Lung (tissue), 12 donors: ENCODE results near the gene EFCAB9. TPM values are rescaled to one million over a fixed set of nuclear protein-coding genes. Genes with fewer than 3 reads are reported as not detected.

ENCODE experiments used
- ATAC-seq: fragments of 200-7000 bp; cut with Tn5 transposase; one replicate; pipeline ENCODE4 v1.9.1; 2020; ENCODE audit warnings: moderate number of reproducible peaks; ENCODE audit not compliant: insufficient read depth, low FRiP score
- DNase-seq, 3 donors: peaks; one replicate each; pipeline ENCODE4 v3.0.0-alpha.2; 2013 to 2017
- H3K27ac ChIP-seq, 2 donors: one replicate each; pipeline ENCODE4 v1.5.1; 2013; ENCODE audit warnings: mild to moderate bottlenecking in 2 of 2, moderate library complexity in 2 of 2, control low read depth in 1 of 2, inconsistent platforms in 1 of 2, low read depth in 1 of 2, low read length in 1 of 2
- H3K27me3 ChIP-seq, 3 donors: one replicate each; pipeline ENCODE4 v1.5.1; 2013; ENCODE audit warnings: low read length in 2 of 3; ENCODE audit not compliant: control insufficient read depth in 3 of 3, insufficient read depth in 3 of 3
- H3K36me3 ChIP-seq, 4 donors: one replicate each; pipeline ENCODE4 v1.5.1; 2013; ENCODE audit warnings: low read length in 4 of 4, mild to moderate bottlenecking in 1 of 4, moderate library complexity in 1 of 4; ENCODE audit not compliant: control insufficient read depth in 4 of 4, insufficient read depth in 4 of 4
- H3K4me1 ChIP-seq, 5 donors: one replicate each; pipeline ENCODE4 v1.5.1; 2013; ENCODE audit warnings: low read length in 5 of 5, mild to moderate bottlenecking in 2 of 5, moderate library complexity in 1 of 5; ENCODE audit not compliant: control insufficient read depth in 5 of 5, insufficient read depth in 5 of 5
- H3K4me3 ChIP-seq: one replicate; pipeline ENCODE4 v1.5.1; 2013; ENCODE audit warnings: mild to moderate bottlenecking, control low read depth, moderate library complexity
- H3K9ac ChIP-seq, 2 donors: one replicate each; pipeline ENCODE4 v1.5.1; 2013; ENCODE audit warnings: low read length in 2 of 2, control low read depth in 1 of 2; ENCODE audit not compliant: insufficient read depth in 1 of 2
- H3K9me3 ChIP-seq, 4 donors: one replicate each; pipeline ENCODE4 v1.5.1; 2013; ENCODE audit warnings: low read length in 3 of 4, mild to moderate bottlenecking in 1 of 4, moderate library complexity in 1 of 4; ENCODE audit not compliant: control insufficient read depth in 4 of 4, insufficient read depth in 3 of 4
- WGBS, 2 donors: extraction: QIAGEN DNeasy Blood & Tissue Kit; methylation state at CpG; one replicate each; pipeline ENCODE4 v1.1.7; 2013; 5-methylcytosine and 5-hydroxymethylcytosine counted together
- polyA plus RNA-seq, 2 donors: library from polyadenylated mRNA; stranded (reverse); fragments of 200-250 nt; gene quantifications; one replicate each; pipeline ENCODE4 v1.2.1, GENCODE V29; 2013
- total RNA-seq, 2 donors: library from RNA; depleted of rRNA in 1 of 2; stranded (reverse); fragments of >200 nt in 1 of 2; gene quantifications; one replicate each; pipeline ENCODE4 v1.2.1, GENCODE V29; 2014 to 2021
- TF ChIP-seq, protein P1 (sequence below): IDR thresholded peaks from 2 replicates; pipeline ENCODE4 v1.5.1; 2012; ENCODE audit warnings: mild to moderate bottlenecking; ENCODE audit errors: control extremely low read depth, extremely low read depth
- donor health status: control.
- donor health status: control.
- donor health status: Bipolar disorder and iron deficiency.
- donor health status: healthy.
- donor health status: DM: yes; HTN: yes; CAD: no.

Gene EFCAB9
- total and polyA plus RNA-seq, 4 donors, result not detected

- peaks cover 0 to 35% (median 17%) of the 10 kb centered on the region in 4 donors for H3K36me3 ChIP-seq
- no peak overlapping the region for H3K27ac ChIP-seq
- ATAC-seq (no peak), DNase-seq (no peak)
- 88 to 90% methylated on average over 10 of the region's 10 CpGs for WGBS, 2 donors
- TF ChIP-seq, protein P1, sequence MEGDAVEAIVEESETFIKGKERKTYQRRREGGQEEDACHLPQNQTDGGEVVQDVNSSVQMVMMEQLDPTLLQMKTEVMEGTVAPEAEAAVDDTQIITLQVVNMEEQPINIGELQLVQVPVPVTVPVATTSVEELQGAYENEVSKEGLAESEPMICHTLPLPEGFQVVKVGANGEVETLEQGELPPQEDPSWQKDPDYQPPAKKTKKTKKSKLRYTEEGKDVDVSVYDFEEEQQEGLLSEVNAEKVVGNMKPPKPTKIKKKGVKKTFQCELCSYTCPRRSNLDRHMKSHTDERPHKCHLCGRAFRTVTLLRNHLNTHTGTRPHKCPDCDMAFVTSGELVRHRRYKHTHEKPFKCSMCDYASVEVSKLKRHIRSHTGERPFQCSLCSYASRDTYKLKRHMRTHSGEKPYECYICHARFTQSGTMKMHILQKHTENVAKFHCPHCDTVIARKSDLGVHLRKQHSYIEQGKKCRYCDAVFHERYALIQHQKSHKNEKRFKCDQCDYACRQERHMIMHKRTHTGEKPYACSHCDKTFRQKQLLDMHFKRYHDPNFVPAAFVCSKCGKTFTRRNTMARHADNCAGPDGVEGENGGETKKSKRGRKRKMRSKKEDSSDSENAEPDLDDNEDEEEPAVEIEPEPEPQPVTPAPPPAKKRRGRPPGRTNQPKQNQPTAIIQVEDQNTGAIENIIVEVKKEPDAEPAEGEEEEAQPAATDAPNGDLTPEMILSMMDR, result no peak
- no peaks in the 10 kb centered on the region for H3K27me3 ChIP-seq
- H3K9me3 ChIP-seq, result peaks cover 0 to 2% (median under 1%) of the 10 kb centered on the region in 4 donors
- no peaks in the 10 kb centered on the region for H3K4me1 ChIP-seq
- no peak overlapping the region for H3K9ac ChIP-seq
- H3K4me3 ChIP-seq, result no peak overlapping the region
Measured at GRCh38 chr5:172223901-172224873, 30.2 kb downstream of the EFCAB9 start.

GRCh38 chr5:172224996-172225395 is 31.0 kb downstream of the EFCAB9 start:
- Histone ChIP-seq H3K9me3 (peaks cover 0 to 2% (median 0%) of the 10 kb centered on the region in 4 donors), H3K27me3 (no peaks in the 10 kb centered on the region), H3K27ac (no peak overlapping the region), H3K4me3 (no peak overlapping the region), H3K36me3 (peaks cover 0 to 37% (median 15%) of the 10 kb centered on the region in 4 donors), H3K9ac (no peak overlapping the region), H3K4me1 (no peaks in the 10 kb centered on the region)
- ATAC-seq (no peak), DNase-seq (no peak)
- TF ChIP-seq, protein P1, result no peak
- 96 to 98% methylated on average over 1 of the region's 1 CpG for WGBS, 2 donors

DNA sequence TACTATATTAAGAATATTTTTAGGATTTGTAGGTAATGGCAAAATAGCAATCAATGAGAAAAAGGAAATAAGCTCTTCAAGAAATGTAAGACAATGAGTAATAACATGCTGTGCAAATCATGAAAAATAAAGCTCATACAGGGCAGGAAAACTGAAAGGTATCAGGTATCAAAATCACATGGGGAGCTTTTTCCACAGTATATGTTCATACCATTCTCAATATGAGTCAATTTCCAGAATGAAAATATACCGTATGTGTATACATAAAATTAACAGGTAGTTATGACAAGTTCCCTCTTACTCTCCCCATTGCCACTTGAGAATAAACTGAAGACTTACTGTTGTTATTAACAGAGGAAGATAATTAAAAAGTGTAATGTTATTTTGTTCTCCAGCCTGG is 35.9 kb downstream of the EFCAB9 start:
- no peak for DNase-seq
- Histone ChIP-seq H3K4me1 (peaks cover 0 to 3% (median 0%) of the 10 kb centered on the region in 5 donors), H3K27me3 (no peaks in the 10 kb centered on the region), H3K9ac (no peak overlapping the region), H3K9me3 (no peaks in the 10 kb centered on the region), H3K36me3 (peaks cover 6 to 41% (median 14%) of the 10 kb centered on the region in 4 donors), H3K4me3 (no peak overlapping the region), H3K27ac (no peak overlapping the region)
- WGBS, 2 donors, result 94 to 96% methylated on average over 1 of the region's 1 CpG
- TF ChIP-seq, protein P1, result no peak
- no peak for ATAC-seq
